ENCODE results near the gene CORO1A. TPM values are rescaled to one million over a fixed set of nuclear protein-coding genes. Genes with fewer than 3 reads are reported as not detected.
A peak's percentile ranks its signal among the peaks of the same experiment; 100 is the strongest.
"Not testable (repeated sequence)": the region's sequence is repeated elsewhere in the genome, so short reads cannot be mapped to it uniquely, and the experiment has no call there.

The CORO1A gene
- total RNA-seq, 1 donor from 2014 or later, result 41.2 TPM

DNA sequence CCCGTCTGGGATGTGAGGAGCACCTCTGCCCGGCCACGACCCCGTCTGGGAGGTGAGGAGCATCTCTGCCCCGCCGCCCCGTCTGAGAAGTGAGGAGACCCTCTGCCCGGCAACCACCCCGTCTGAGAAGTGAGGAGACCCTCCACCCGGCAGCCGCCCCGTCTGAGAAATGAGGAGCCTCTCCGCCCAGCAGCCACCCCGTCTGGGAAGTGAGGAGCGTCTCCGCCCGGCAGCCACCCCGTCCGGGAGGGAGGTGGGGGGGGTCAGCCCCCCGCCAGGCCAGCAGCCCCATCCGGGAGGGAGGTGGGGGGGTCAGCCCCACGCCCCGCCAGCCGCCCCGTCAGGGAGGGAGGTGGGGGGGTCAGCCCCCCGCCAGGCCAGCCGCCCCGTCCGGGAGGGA, 14.7 kb upstream of the CORO1A start:
- intact Hi-C loops (cut with DNase I), result not testable (repeated sequence)

DNA sequence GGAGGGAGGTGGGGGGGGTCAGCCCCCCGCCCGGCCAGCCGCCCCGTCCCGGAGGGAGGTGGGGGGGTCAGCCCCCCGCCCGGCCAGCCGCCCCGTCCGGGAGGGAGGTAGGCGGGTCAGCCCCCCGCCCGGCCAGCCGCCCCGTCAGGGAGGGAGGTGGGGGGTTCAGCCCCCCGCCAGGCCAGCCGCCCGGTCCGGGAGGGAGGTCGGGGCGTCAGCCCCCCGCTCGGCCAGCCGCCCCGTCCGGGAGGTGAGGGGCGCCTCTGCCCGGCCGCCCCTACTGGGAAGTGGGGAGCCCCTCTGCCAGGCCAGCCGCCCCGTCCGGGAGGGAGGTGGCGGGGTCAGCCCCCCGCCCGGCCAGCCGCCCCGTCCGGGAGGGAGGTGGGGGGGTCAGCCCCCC, 14.0 kb upstream of the CORO1A start:
- ATAC-seq; intact Hi-C loops (cut with DNase I); DNase-seq (ENCODE audit: low spot score): not testable (repeated sequence)

More for the DNA sequence above, 14.7 kb upstream of the CORO1A start:
- ATAC-seq; DNase-seq (ENCODE audit: low spot score): not testable (repeated sequence)

DNA sequence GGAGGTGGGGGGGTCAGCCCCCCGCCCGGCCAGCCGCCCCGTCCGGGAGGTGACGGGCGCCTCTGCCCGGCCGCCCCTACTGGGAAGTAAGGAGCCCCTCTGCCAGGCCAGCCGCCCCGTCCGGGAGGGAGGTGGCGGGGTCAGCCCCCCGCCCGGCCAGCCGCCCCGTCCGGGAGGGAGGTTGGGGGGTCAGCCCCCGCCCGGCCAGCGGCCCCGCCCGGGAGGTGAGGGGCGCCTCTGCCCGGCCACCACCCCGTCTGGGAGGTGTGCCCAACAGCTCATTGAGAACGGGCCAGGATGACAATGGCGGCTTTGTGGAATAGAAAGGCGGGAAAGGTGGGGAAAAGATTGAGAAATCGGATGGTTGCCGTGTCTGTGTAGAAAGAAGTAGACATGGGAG, 13.3 kb upstream of the CORO1A start:
- DNase-seq (ENCODE audit: low spot score); intact Hi-C loops (cut with DNase I); ATAC-seq: not testable (repeated sequence)

DNA sequence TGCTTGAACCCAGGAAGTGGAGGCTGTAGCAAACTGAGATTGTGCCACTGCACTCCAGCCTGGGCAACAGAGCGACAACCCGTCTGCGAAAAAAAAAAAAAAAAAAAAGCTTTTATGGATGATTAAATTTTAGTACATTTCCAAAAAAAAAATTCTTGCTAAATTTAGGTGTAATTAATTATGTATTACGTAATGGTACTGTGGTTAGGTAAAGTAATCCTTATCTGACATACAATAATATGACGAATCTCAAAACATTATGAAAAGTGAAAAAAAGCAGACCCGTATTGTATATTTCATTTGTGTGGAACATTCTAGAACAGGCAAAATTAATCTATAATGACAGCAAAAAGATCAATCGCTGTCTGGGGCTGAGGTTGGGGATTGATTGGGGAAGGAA, 10.3 kb upstream of the CORO1A start:
- no peak for ATAC-seq
- intact Hi-C loops (cut with DNase I), result no loop called here
- no peak for DNase-seq (ENCODE audit: low spot score)

DNA sequence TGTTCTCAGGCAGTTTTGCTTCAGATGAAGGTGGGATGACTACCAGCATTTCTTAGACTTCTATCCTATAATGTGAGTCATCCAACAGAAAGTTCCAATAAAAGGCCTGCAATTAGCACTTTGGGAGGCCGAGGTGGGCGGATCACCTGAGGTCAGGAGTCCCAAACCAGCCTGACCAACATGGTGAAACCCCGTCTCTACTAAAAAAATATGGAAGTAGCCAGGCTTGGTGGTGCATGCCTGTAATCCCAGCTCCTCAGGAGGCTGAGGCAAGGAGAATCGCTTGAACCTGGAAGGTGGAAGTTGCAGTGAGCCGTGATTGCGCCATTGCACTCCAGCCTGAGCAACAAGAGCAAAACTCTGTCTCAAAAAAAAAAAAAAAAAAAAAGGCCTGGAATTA, 6.5 kb upstream of the CORO1A start:
- intact Hi-C loops (cut with DNase I); ATAC-seq; DNase-seq (ENCODE audit: low spot score): not testable (repeated sequence)

DNA sequence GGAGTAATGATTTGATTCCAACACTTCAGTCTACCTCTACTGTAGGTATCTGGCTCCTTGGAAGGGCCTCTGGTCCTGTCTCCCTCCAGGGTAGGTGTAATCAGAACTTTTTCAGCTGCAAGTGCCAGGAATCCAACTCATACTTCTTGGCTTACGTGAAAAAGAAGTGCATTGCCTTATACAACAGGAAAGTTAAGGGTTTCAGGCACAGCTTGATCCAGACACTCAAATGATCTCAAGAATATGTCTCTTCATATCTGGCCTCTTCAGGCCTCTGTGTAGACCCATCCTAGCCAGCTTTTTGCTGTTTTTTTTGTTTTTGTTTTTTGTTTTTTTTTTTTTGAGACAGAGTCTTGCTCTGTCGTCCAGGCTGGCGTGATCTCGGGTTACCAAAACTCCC, 4.2 kb upstream of the CORO1A start:
- no peak for ATAC-seq
- DNase-seq (ENCODE audit: low spot score), result no peak
- intact Hi-C loops (cut with DNase I), result no loop called here

DNA sequence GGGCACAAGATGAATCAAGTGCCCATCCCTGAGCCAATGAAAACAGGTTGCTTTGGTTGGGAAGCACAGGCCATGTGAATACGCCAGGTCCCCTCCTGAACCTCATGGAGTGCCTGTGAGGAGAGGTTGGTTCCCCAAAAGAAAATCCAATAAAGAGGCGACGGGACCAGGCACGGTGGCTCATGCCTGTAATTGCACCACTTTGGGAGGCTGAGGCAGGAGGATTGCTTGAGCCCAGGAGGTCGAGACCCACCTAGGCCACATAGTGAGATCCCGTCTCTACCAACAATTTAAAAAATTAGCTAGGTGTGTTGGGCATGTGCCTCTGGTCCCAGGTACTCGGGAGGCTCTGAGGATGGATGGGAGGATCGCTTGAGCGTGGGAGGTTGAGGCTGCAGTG, 3.5 kb upstream of the CORO1A start:
- DNase-seq (ENCODE audit: low spot score) (no peak), ATAC-seq (no peak)
- intact Hi-C loops (cut with DNase I), result no loop called here

DNA sequence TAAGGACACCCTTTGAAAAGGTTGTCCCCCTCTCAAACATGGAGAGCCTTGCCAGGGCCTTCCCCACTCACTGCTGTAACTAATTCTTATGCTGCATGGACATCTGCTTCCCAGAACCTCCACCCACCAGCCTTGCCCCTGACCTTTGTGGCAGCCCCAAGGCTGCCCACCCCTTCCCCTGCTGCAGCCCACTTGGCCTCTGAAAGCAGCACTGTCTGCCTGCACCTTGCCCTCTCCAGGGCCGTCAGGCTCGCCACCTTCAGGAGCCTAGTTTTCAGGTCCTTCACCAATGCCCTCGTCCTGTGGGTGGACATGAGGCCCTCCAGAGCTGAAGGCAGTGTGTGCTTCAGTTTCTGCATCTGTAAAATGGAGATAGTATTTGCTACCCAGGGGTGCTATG, 2.7 kb upstream of the CORO1A start:
- no peak for ATAC-seq
- intact Hi-C loops (cut with DNase I), result no loop called here
- no peak for DNase-seq (ENCODE audit: low spot score)

DNA sequence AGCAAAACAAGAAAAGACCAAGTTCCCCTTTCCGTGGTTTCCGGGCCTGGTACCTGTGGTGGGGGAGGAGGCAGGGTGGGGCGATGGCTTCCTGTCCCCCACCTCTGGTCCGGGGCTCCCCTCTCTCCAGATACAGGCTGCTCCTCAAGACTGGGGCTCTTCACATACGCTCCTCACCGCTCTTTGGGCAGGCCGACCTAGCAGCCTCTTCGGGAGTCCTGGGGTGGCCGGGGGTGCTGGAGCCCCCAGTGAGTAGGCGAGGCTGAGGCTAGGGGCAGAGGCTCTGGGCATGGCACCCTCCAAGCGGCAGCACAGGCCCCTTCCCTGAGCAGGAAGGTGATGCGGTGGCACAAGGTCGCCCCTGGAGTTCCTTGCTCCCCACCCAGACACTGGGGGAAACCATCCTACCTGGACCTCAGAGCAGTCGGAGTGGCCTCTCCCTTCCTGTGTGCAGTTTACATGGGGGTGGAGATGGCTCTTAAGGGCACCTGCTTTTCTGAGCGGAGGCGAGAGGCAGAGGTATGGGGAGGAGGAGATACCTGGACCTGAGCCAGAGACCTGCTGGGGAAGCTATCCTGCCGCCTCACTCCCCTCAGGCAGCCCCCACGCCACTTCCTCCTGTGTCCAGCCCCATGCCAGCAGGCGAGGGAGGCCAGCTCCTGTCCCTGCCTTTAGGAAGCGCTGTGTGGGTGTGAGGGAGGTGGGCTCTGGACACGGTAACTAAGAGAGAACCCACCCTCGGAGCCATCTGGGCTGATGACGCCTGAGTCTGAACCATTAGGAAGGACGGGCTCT, 891 bp downstream of the CORO1A start:
- DNase-seq (ENCODE audit: low spot score) (no peak), ATAC-seq (no peak)
- intact Hi-C loops (cut with DNase I), result no loop called here

DNA sequence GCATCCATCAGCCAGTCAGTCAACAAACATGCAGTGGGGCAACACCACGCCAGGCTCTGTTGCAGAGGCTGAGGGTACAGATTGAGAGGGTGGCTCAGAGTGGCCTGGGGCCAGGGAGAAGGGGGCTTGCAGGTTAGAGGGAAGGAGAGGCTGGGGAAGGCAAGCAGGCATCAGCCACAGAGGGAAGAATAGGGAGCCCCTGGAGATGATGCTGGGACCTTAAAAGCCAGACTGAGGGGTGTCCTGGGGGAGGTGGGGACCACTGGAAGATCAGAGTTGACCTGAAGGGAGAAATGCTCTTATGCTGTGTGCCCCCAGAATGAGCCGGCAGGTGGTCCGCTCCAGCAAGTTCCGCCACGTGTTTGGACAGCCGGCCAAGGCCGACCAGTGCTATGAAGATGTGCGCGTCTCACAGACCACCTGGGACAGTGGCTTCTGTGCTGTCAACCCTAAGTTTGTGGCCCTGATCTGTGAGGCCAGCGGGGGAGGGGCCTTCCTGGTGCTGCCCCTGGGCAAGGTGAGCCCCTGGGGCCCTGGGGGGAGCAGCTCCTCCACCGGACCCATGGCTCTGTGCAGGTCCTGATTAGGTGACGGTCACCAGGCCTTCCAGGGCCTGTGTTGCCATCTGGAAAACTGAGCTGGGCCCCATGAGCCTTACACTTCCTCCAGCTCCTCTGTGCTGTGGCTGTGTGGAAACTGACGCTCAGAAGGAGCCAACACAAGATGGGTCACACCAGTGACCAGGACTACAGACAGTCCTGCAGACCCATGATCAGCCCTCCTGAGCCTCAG, 1.7 kb downstream of the CORO1A start:
- intact Hi-C loops (cut with DNase I), result no loop called here
- ATAC-seq (no peak), DNase-seq (ENCODE audit: low spot score) (no peak)

DNA sequence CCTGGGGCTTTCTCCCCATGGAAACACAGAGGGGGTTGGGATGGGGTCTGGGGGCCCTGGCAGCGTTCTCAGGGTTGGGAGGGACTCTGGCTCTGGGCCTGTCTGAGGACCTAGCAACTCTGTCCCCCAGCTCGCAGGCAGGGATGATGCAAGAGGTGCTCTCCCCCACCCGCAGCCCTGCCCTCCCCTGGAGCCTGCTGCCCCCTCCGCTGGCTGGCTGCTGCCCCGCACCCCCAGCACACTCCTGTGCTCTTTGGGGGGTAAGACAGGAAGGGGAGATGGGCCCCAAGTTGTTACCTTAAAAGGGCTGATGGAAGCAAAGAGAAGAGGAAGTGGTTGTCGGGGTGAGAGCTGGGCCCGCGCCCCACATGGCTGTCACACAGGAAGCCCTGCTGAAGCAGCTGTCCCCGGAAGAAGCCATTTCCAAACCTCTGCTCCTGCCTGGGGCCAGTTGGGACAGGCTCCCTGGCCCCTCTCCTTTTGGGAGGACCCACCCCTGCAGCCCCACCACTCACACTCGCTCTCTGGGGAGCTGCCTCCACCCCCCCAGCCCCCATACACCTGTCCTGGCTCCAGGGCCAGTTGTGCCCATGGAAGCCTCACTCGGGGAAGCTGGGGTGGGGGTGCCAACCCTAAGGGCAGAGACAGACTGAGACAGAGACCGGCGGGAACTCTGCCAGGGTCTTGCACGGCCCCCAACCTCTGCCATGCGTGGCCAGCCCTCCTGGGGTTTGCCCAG, 2.5 kb downstream of the CORO1A start:
- DNase-seq (ENCODE audit: low spot score) (no peak), ATAC-seq (peak; percentile 29)
- intact Hi-C loops (cut with DNase I), result no loop called here

DNA sequence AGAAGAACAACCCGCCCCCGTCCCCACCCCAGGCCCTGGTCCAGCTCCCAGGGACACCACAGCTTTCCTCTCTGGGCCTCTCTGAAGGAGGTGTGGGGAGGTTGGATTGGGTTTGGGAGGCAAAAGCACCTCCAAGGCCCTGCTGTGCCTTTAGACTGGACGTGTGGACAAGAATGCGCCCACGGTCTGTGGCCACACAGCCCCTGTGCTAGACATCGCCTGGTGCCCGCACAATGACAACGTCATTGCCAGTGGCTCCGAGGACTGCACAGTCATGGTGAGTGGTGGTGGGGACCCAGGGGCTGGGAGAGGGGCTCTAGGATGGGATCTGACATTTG, 3.0 kb downstream of the CORO1A start:
- intact Hi-C loops (cut with DNase I), result no loop called here
- DNase-seq (ENCODE audit: low spot score), result no peak
- ATAC-seq, result no peak

DNA sequence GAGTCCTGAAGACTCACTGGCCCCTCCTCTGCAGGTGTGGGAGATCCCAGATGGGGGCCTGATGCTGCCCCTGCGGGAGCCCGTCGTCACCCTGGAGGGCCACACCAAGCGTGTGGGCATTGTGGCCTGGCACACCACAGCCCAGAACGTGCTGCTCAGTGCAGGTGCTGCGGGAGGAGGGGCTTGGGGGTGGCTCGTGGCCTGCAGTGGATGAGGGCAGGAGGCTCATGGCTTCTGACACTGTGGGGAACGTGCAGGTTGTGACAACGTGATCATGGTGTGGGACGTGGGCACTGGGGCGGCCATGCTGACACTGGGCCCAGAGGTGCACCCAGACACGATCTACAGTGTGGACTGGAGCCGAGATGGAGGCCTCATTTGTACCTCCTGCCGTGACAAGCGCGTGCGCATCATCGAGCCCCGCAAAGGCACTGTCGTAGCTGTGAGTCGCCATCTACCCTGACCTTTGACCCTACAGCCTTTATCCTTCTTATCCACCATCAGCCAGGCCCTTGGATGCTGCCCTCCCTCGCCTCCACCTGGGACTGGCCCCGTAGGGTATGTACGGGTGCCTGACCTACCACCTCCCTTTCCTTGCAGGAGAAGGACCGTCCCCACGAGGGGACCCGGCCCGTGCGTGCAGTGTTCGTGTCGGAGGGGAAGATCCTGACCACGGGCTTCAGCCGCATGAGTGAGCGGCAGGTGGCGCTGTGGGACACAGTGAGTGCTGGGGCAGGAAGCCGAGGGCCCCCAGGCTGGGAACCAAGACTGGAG, 3.6 kb downstream of the CORO1A start:
- DNase-seq (ENCODE audit: low spot score) (peak; percentile 82), ATAC-seq (peak; percentile 2)
- intact Hi-C loops (cut with DNase I), result no loop called here

DNA sequence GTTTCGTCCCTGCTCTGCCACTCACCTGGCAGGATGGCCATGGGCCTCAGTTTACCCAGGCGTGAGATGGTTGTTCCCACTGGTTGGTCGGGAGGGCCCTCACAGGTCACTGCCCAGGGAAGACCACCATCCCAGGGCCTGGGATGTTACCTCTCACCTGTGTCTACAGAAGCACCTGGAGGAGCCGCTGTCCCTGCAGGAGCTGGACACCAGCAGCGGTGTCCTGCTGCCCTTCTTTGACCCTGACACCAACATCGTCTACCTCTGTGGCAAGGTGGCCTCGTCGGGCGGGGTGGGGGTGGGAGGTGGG, 4.1 kb downstream of the CORO1A start:
- intact Hi-C loops (cut with DNase I), result no loop called here
- DNase-seq (ENCODE audit: low spot score) (no peak), ATAC-seq (no peak)

DNA sequence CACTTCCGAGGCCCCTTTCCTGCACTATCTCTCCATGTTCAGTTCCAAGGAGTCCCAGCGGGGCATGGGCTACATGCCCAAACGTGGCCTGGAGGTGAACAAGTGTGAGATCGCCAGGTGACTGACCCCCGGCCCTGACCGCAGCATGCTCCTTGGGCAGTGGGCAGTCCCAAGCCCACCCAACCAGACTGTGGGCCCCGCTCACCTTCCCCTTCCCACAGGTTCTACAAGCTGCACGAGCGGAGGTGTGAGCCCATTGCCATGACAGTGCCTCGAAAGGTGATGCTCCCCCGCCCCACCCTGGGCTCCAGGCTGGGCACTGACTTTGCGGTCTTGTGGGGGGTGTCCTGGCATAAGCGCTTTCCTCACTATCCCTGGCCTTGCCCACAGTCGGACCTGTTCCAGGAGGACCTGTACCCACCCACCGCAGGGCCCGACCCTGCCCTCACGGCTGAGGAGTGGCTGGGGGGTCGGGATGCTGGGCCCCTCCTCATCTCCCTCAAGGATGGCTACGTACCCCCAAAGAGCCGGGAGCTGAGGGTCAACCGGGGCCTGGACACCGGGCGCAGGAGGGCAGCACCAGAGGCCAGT, 4.7 kb downstream of the CORO1A start:
- DNase-seq (ENCODE audit: low spot score), result no peak
- intact Hi-C loops (cut with DNase I), result no loop called here
- ATAC-seq, result no peak

DNA sequence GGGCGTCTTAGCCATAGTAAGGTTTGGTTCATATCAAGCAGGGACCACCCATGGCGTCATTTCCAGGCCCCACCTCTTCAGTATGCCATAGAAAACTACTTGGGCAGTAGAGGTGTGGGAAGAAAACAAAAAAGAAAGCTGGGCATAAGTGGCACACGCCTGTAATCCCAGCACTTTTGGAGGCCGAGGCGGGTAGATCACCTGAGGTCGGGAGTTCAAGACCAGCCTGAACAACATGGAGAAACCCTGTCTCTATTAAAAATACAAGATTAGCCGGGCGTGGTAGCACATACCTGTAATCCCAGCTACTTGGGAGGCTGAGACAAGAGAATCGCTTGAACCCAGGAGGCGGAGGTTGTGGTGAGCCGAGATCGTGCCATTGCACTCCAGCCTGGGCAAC, 7.8 kb downstream of the CORO1A start:
- intact Hi-C loops (cut with DNase I); DNase-seq (ENCODE audit: low spot score); ATAC-seq: not testable (repeated sequence)

DNA sequence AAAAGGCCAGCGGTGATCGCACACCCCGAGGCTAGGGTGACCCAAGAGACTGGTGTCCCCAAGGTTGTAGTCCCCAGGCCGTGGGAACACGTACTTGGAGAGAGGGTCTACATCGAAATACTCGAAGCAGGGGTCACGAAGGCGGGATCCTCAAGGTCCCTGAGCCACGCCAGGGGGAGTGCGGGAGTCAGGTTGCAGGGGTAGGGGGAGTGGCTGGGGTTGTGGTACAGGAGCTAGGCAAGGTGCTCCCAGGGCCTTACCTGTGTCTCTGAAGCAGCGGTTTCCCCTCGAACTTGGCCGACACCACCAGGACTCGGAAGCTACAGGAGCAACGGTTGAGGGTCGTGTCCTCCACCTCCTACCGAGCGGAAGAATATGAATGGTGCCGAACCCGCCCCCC, 9.7 kb downstream of the CORO1A start:
- ATAC-seq, result peak; percentile 6

DNA sequence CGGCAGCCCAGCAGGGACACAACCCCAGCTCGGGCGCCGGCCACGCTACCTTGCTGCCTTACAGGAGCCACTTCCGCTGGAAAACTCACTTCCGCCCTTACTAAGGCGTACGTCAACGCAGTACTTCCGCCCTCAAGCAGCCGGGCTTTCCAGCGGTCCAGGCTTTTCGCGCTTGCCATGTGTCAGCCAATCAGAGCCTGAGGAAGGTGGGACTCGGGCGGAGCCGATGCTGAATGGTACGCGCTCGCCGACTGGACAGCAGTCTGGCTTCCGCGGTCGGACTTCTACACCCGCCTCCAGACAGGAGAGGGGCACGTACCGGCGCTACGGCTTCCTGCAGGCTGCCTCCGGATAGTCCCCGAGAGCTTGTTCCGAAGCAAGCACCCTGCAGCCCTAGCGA, 10.2 kb downstream of the CORO1A start, which contains the start of the genes BOLA2B and SLX1A:
TSS of gene BOLA2B (minus strand) at position 52 of the 400 bp plus-strand sequence. CDS start 71 bp downstream, outside the sequence.
TSS of gene SLX1A (plus strand) at position 261 of the 400 bp plus-strand sequence. CDS start 210 bp downstream, outside the sequence.
- peak; percentile 99 for ATAC-seq
- intact Hi-C loops (cut with DNase I); DNase-seq (ENCODE audit: low spot score): not testable (repeated sequence)

More for the DNA sequence above, 9.7 kb downstream of the CORO1A start:
- intact Hi-C loops (cut with DNase I); DNase-seq (ENCODE audit: low spot score): not testable (repeated sequence)

Measured in sciatic nerve (tissue), 2 donors.